PC-3 (cell line): ENCODE results near the gene ASXL1.

Source experiments
- EZH2phosphoT487 ChIP-seq: fragments of 300-600 bp; sonication (generic); IDR thresholded peaks from 2 replicates; pipeline ENCODE4 v1.6.1; 2018; ENCODE audit warnings: mild to moderate bottlenecking, antibody characterized with exemption, low read length, borderline replicate concordance
- TF ChIP-seq, protein P1 (sequence below): fragments of 300-600 bp; sonication (generic); conservative IDR thresholded peaks from 2 replicates; pipeline ENCODE4 v1.5.1; 2017; ENCODE audit warnings: antibody characterized with exemption, low read depth, mild to moderate bottlenecking, low read length

DNA sequence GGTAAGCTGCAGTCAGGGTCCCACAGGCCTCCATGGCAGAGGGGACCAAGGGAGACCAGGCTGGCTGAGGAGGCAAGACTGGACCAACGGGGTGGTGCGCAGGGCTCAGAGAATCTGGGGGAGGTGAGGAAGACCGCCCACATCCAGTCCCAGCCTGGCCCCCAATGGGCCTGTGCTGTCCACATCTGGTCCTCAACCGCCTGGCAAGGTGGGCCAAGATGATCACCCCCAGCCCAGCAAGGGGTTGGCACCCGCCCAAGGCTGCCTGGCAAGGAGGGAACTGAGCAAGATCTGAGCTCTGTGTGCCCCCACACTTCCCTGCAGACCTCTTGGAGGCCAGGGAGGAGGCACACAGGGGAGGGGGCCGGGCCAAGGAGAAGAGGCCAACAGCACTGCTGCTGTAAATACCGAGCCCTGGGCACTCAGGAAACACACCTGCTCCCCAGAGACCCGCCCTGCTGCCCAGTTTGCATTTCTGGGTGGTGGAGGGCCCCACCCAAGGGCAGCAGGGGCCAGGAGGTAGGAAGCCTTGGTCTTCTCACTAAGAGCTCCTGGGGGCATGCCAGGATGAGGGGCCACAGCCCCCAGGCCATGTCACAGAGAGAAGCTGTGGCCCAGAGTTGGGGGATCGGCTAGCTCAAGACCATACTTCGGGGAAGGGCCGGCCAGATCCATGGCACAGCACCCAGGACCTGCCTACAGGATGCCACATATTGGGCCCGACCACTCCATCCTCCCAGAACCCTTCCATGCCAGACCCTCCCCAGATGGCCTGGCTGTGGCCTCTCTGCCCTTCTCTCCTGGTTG, 109.6 kb downstream of the ASXL1 start:
- TF ChIP-seq, protein P1, sequence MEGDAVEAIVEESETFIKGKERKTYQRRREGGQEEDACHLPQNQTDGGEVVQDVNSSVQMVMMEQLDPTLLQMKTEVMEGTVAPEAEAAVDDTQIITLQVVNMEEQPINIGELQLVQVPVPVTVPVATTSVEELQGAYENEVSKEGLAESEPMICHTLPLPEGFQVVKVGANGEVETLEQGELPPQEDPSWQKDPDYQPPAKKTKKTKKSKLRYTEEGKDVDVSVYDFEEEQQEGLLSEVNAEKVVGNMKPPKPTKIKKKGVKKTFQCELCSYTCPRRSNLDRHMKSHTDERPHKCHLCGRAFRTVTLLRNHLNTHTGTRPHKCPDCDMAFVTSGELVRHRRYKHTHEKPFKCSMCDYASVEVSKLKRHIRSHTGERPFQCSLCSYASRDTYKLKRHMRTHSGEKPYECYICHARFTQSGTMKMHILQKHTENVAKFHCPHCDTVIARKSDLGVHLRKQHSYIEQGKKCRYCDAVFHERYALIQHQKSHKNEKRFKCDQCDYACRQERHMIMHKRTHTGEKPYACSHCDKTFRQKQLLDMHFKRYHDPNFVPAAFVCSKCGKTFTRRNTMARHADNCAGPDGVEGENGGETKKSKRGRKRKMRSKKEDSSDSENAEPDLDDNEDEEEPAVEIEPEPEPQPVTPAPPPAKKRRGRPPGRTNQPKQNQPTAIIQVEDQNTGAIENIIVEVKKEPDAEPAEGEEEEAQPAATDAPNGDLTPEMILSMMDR = no peak
- TF ChIP-seq EZH2phosphoT487 = no peak
